HG03139 (cell line): Measurements from ENCODE around the gene WNT8A.
"Not testable (repeated sequence)": the region's sequence is repeated elsewhere in the genome, so short reads cannot be mapped to it uniquely, and the experiment has no call there.

Experiments used
- ATAC-seq: cut with Tn5 transposase; IDR thresholded peaks from one replicate; pipeline ENCODE4 v1.9.1; 2021; ENCODE audit not compliant: unreplicated experiment

Gene WNT8A

GRCh38 chr5:138083702-138084101 lies at the start of gene WNT8A:
Gene WNT8A, plus strand, starts transcription at chr5:138084033. Its CDS starts 95 bp downstream, at chr5:138084128.
- no peak for ATAC-seq

GRCh38 chr5:138035605-138036537 lies 48.0 kb upstream of the WNT8A start:
- ATAC-seq = no peak

- no peak for ATAC-seq
These were observed 46.6 kb upstream of the WNT8A start for GRCh38 chr5:138037271-138037670.

GRCh38 chr5:138037907-138038633 lies 45.8 kb upstream of the WNT8A start:
- no peak for ATAC-seq

- ATAC-seq = no peak
These were observed 45.0 kb upstream of the WNT8A start for GRCh38 chr5:138038826-138039225.

- not testable (repeated sequence) for ATAC-seq
These were observed 38.5 kb upstream of the WNT8A start for GRCh38 chr5:138045283-138045682.

GRCh38 chr5:138051441-138052296 lies 32.2 kb upstream of the WNT8A start:
- no peak for ATAC-seq

GRCh38 chr5:138052718-138053117 lies 31.1 kb upstream of the WNT8A start:
- not testable (repeated sequence) for ATAC-seq

- no peak for ATAC-seq
These were observed 30.3 kb upstream of the WNT8A start for GRCh38 chr5:138053554-138053953.

GRCh38 chr5:138054206-138054605 lies 29.6 kb upstream of the WNT8A start:
- ATAC-seq = no peak

- ATAC-seq = no peak
These were observed 28.8 kb upstream of the WNT8A start for GRCh38 chr5:138054847-138055558.

GRCh38 chr5:138064526-138064925 lies 19.3 kb upstream of the WNT8A start:
- no peak for ATAC-seq

- ATAC-seq = no peak
These were observed 18.7 kb upstream of the WNT8A start for GRCh38 chr5:138065102-138065501.

GRCh38 chr5:138067945-138068344 lies 15.9 kb upstream of the WNT8A start:
- ATAC-seq = no peak

GRCh38 chr5:138068742-138069600 lies 14.9 kb upstream of the WNT8A start:
- no peak for ATAC-seq

GRCh38 chr5:138070026-138070425 lies 13.8 kb upstream of the WNT8A start:
- not testable (repeated sequence) for ATAC-seq

- no peak for ATAC-seq
These were observed 6.7 kb upstream of the WNT8A start for GRCh38 chr5:138077064-138077696.

GRCh38 chr5:138078006-138078643 lies 5.7 kb upstream of the WNT8A start:
- no peak for ATAC-seq

- ATAC-seq = no peak
These were observed 1.8 kb upstream of the WNT8A start for GRCh38 chr5:138082033-138082432.
